CD14-positive monocyte (primary cell): Measurements from ENCODE around the gene TOMM22. TPM values are rescaled to one million over a fixed set of nuclear protein-coding genes. Genes with fewer than 3 reads are reported as not detected.
A peak's percentile ranks its signal among the peaks of the same experiment; 100 is the strongest.

ENCODE experiments used
- DNase-seq, 3 donors: peaks; one replicate each; pipeline ENCODE4 v3.0.0-alpha.2; 2011 to 2022
- H2AFZ ChIP-seq: 2 replicates; pipeline ENCODE4 v1.6.0; 2012; ENCODE audit warnings: mild to moderate bottlenecking, low read depth, low read length, inconsistent platforms; ENCODE audit not compliant: insufficient read depth, poor library complexity, severe bottlenecking
- H3K27ac ChIP-seq, 2 donors: 1 replicate in 1 of 2; 2 replicates in 1 of 2; pipeline ENCODE4 v1.5.1; 2012 to 2013; ENCODE audit warnings: low read length in 2 of 2, control low read depth in 1 of 2, inconsistent platforms in 1 of 2, low read depth in 1 of 2, mild to moderate bottlenecking in 1 of 2
- H3K27me3 ChIP-seq, 2 donors: one replicate each; pipeline versions ENCODE4 v1.6.0 to v1.6.1; 2011 to 2013; ENCODE audit warnings: low read length in 2 of 2; ENCODE audit not compliant: control insufficient read depth in 2 of 2, insufficient read depth in 2 of 2
- H3K36me3 ChIP-seq, 2 donors: replicated peaks in 1 of 2; 1 replicate in 1 of 2; 2 replicates in 1 of 2; pipeline versions ENCODE4 v1.5.1 to v1.6.1; 2012 to 2013; ENCODE audit warnings: low read length in 2 of 2, control low read depth in 1 of 2, inconsistent platforms in 1 of 2, mild to moderate bottlenecking in 1 of 2; ENCODE audit not compliant: insufficient read depth in 2 of 2, control insufficient read depth in 1 of 2
- H3K4me1 ChIP-seq, 2 donors: 1 replicate in 1 of 2; 2 replicates in 1 of 2; pipeline versions ENCODE4 v1.5.1 to v1.6.1; 2012 to 2013; ENCODE audit warnings: low read length in 2 of 2, control low read depth in 1 of 2, inconsistent platforms in 1 of 2, mild to moderate bottlenecking in 1 of 2, moderate library complexity in 1 of 2; ENCODE audit not compliant: insufficient read depth in 2 of 2, control insufficient read depth in 1 of 2
- H3K4me2 ChIP-seq: replicated peaks from 2 replicates; pipeline ENCODE3; 2012; ENCODE audit warnings: low read length, moderate library complexity, mild to moderate bottlenecking; ENCODE audit not compliant: poor library complexity, severe bottlenecking; ENCODE audit errors: extremely low read depth
- H3K4me3 ChIP-seq, 3 experiments: fragments of 200-600 bp in 1 of 3; sonication (generic) in 1 of 3; replicated peaks in 1 of 3; 1 replicate in 2 of 3; 2 replicates in 1 of 3; pipeline ENCODE4 v1.5.1; 2011 to 2013; ENCODE audit warnings: low read length in 3 of 3, mild to moderate bottlenecking in 3 of 3, control low read depth in 2 of 3, low read depth in 2 of 3, inconsistent platforms in 1 of 3, moderate library complexity in 1 of 3
- H3K79me2 ChIP-seq: 2 replicates; pipeline ENCODE4 v1.6.0; 2012; ENCODE audit warnings: mild to moderate bottlenecking, control low read depth, inconsistent platforms, low read length, moderate library complexity; ENCODE audit not compliant: insufficient read depth
- H3K9ac ChIP-seq: 2 replicates; pipeline ENCODE4 v1.6.0; 2017; ENCODE audit warnings: low read length, mild to moderate bottlenecking; ENCODE audit not compliant: insufficient read depth, poor library complexity, severe bottlenecking
- H3K9me3 ChIP-seq, 2 donors: replicated peaks in 1 of 2; 1 replicate in 1 of 2; 2 replicates in 1 of 2; pipeline versions ENCODE4 v1.5.1 to v1.6.1; 2012 to 2013; ENCODE audit warnings: low read length in 2 of 2, control low read depth in 1 of 2; ENCODE audit not compliant: control insufficient read depth in 1 of 2, insufficient read depth in 1 of 2
- H4K20me1 ChIP-seq: 2 replicates; pipeline ENCODE4 v1.6.0; 2012; ENCODE audit warnings: mild to moderate bottlenecking, low read length, control low read depth, moderate library complexity; ENCODE audit not compliant: insufficient read depth
- H3K27ac Mint-ChIP-seq, 7 donors: one replicate each; pipeline ENCODE4 v1.8.0; 2020; ENCODE audit warnings: mild to moderate bottlenecking in 7 of 7, mixed read lengths in 7 of 7, moderate library complexity in 6 of 7, inconsistent platforms in 2 of 7
- H3K27me3 Mint-ChIP-seq, 3 donors: one replicate each; pipeline ENCODE4 v1.8.0; 2021 to 2022; ENCODE audit warnings: low read depth in 3 of 3, mild to moderate bottlenecking in 3 of 3, mixed read lengths in 3 of 3, moderate library complexity in 3 of 3, inconsistent platforms in 1 of 3
- H3K36me3 Mint-ChIP-seq, 2 donors: one replicate each; pipeline ENCODE4 v1.8.0; 2020; ENCODE audit warnings: mixed read lengths in 2 of 2, inconsistent platforms in 1 of 2, mild to moderate bottlenecking in 1 of 2
- H3K4me1 Mint-ChIP-seq: one replicate; pipeline ENCODE4 v1.8.0; 2020; ENCODE audit warnings: mild to moderate bottlenecking, mixed read lengths
- H3K4me3 Mint-ChIP-seq, 2 donors: one replicate each; pipeline ENCODE4 v1.8.0; 2020; ENCODE audit warnings: mild to moderate bottlenecking in 2 of 2, mixed read lengths in 2 of 2, moderate library complexity in 1 of 2
- H3K9me3 Mint-ChIP-seq, 7 donors: one replicate each; pipeline ENCODE4 v1.8.0; 2020 to 2022; ENCODE audit warnings: mixed read lengths in 7 of 7, mild to moderate bottlenecking in 6 of 7, moderate library complexity in 6 of 7, inconsistent platforms in 2 of 7
- CTCF ChIP-seq: fragments of 200-600 bp; IDR thresholded peaks from one replicate; pipeline ENCODE4 v1.8.0; 2022; ENCODE audit warnings: antibody characterized with exemption, mild to moderate bottlenecking
- WGBS: methylation state at CpG from one replicate; pipeline ENCODE4 v1.1.5; 2013; ENCODE audit warnings: missing lambda C conversion rate; ENCODE audit not compliant: insufficient coverage; 5-methylcytosine and 5-hydroxymethylcytosine counted together
- intact Hi-C, 2 donors: fragments of 100-400 bp; cut with micrococcal nuclease; formaldehyde crosslinking; loops; one replicate each; pipeline versions ENCODE4 v1.15.0 to v1.15.1; 2023
- polyA plus RNA-seq, 3 donors: library from polyadenylated mRNA; depleted of rRNA in 1 of 3; unstranded in 2 of 3; stranded (reverse) in 1 of 3; fragments of 300-500 nt in 2 of 3; fragments of >200 nt in 1 of 3; fragmentation: Illumina TruSeq in 2 of 3; gene quantifications; 1 replicate in 2 of 3; 2 replicates in 1 of 3; pipeline ENCODE4 v1.2.3, GENCODE V29; 2012 to 2021

TOMM22 gene
- polyA plus RNA-seq, 3 donors: 31.9 to 71.4 (median 58.0) TPM

- Histone ChIP-seq H3K79me2 (no peaks in the 10 kb centered on the region), H3K36me3 (peaks cover 87 to 100% of the 10 kb centered on the region in 2 donors), H2AFZ (no peak overlapping the region), H3K4me2 (no peak overlapping the region), H3K9me3 (no peaks in the 10 kb centered on the region), H3K27me3 (no peaks in the 10 kb centered on the region), H4K20me1 (peaks cover 77% of the 10 kb centered on the region), H3K4me3 (no peak overlapping the region), H3K9ac (no peak overlapping the region), H3K4me1 (no peaks in the 10 kb centered on the region), H3K27ac (no peak overlapping the region)
- 93% methylated on average over 12 of the region's 12 CpGs for WGBS
- Mint-ChIP-seq H3K27me3 (peaks cover 0 to 3% (median 0%) of the 10 kb centered on the region in 3 donors), H3K36me3 (peaks cover 86 to 97% of the 10 kb centered on the region in 2 donors), H3K27ac (peak overlapping the region in 2 of 7 donors; percentile 68 to 77), H3K4me3 (no peak overlapping the region), H3K9me3 (no peaks in the 10 kb centered on the region), H3K4me1 (no peaks in the 10 kb centered on the region)
- intact Hi-C loops: no loop called here
- TF ChIP-seq CTCF: no peak
- no peak for DNase-seq
Measured at GRCh38 chr22:38727123-38727522, 45.4 kb downstream of the TOMM22 start.

- TF ChIP-seq CTCF: no peak
- peaks cover 0 to 3% (median 0%) of the 10 kb centered on the region in 3 donors for H3K27me3 Mint-ChIP-seq
- no peaks in the 10 kb centered on the region for H3K9me3 Mint-ChIP-seq
- Histone ChIP-seq H2AFZ (no peak overlapping the region), H3K27ac (no peak overlapping the region), H3K9me3 (no peaks in the 10 kb centered on the region), H3K27me3 (no peaks in the 10 kb centered on the region), H3K79me2 (no peaks in the 10 kb centered on the region), H3K36me3 (peaks cover 83 to 96% of the 10 kb centered on the region in 2 donors), H3K4me3 (no peak overlapping the region), H3K9ac (no peak overlapping the region), H3K4me2 (no peak overlapping the region), H3K4me1 (no peaks in the 10 kb centered on the region), H4K20me1 (peaks cover 84% of the 10 kb centered on the region)
- peak overlapping the region in 3 of 7 donors; percentile 26 to 68 (median 63) for H3K27ac Mint-ChIP-seq
- no peak for DNase-seq
- H3K4me3 Mint-ChIP-seq: no peak overlapping the region
- intact Hi-C loops: no loop called here
- 99% methylated on average over 14 of the region's 15 CpGs for WGBS
- H3K36me3 Mint-ChIP-seq: peaks cover 82 to 91% of the 10 kb centered on the region in 2 donors
- no peaks in the 10 kb centered on the region for H3K4me1 Mint-ChIP-seq
Measured at GRCh38 chr22:38727530-38728451, 46.0 kb downstream of the TOMM22 start.
